Cardiac fibroblast (primary cell): ENCODE data around the gene SLC5A10.
"Not testable (repeated sequence)": the region's sequence is repeated elsewhere in the genome, so short reads cannot be mapped to it uniquely, and the experiment has no call there.

Experiments
- DNase-seq, 2 donors: peaks; one replicate each; pipeline versions ENCODE4 v3.0.0 to v3.0.0-alpha.2; 2010; ENCODE audit warnings: low read depth in 2 of 2
- H3K4me3 ChIP-seq, 2 donors: replicated peaks in 1 of 2; 1 replicate in 1 of 2; 2 replicates in 1 of 2; pipeline ENCODE4 v1.5.1; 2011; ENCODE audit warnings: low read depth in 2 of 2, low read length in 2 of 2, mild to moderate bottlenecking in 2 of 2, moderate library complexity in 1 of 2
- CTCF ChIP-seq: IDR thresholded peaks from one replicate; pipeline ENCODE4 v1.5.1; 2011; ENCODE audit warnings: low read depth, mild to moderate bottlenecking, low read length, inconsistent platforms

The SLC5A10 gene

GRCh38 chr17:19022128-19022527 is 70.2 kb downstream of the SLC5A10 start:
- TF ChIP-seq CTCF = no peak
- H3K4me3 ChIP-seq = no peak overlapping the region
- DNase-seq = no peak

DNA sequence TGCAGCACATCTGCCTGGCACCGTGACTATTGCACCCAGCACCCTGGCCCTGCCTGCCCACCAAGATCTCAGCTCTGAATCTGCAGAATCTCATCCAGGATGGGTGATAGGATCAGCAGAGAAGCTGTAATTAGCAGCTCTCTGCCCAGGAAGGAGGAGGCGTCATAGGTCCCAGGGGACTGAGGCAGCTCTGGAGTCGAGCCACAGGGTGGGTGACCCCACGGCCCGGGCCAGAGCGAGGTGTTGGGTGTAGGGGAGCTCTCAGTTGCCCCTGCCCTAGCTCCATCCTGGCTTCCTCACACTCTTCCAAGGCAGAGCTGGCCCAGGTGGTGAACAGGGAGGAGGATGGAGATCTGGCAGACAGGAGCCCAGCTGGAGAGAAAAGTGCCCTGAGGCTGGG is 70.8 kb downstream of the SLC5A10 start:
- DNase-seq = no peak

GRCh38 chr17:19023209-19023999 is 71.4 kb downstream of the SLC5A10 start:
- no peak overlapping the region for H3K4me3 ChIP-seq
- TF ChIP-seq CTCF = no peak
- DNase-seq = no peak

More for the DNA sequence above, 70.8 kb downstream of the SLC5A10 start:
- H3K4me3 ChIP-seq = no peak overlapping the region
- no peak for TF ChIP-seq CTCF

DNA sequence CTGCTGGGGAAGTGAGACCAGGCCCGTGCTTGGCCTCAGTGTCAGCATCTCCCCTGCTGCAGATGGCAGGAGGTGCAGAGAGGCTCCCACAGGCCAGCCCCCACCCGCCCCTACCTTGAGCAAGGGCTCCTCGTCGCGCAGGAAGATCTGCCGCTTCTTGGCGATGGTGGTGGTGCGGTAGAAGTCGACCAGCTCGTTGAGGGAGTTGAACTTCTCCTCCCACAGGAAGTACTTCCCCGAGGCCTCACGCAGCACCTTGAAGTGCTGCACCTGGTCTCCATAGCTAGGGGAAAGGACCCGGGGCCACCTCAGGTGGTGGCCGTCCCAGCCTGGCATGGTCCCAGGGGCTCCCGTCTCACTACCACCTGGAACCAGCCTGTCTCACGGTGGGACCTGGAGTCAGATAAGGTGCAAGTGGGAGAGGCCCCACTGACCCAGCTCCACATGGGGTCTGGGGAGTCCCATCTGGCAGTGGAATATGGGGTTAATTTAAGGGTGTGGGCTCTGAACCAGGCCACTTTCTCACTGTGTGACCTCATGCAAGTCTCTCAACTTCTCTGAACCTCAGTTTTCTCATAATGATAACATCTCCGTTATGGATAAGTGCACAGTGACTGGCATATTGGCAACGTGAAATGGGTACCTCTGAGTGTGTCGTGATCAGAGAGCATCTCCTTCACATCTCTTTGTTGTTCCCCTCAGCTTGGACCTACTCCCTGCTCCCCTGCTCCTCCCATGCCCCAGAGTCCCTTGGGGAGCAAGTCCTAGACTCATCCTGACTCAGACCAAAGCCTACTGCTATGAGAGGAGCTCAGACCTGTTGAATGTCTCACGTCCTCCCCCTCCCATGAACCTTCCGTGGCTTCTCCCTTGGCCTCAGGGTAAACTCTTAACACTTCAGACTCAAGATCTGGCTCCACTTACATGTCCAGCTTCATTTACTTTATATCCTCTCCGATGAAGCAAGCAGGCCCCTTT is 72.4 kb downstream of the SLC5A10 start:
- no peak overlapping the region for H3K4me3 ChIP-seq
- no peak for TF ChIP-seq CTCF
- peak in 1 of 2 donors; percentile 78 for DNase-seq

- H3K4me3 ChIP-seq, DNase-seq: not testable (repeated sequence)
Measured at GRCh38 chr17:19028671-19029070, 76.7 kb downstream of the SLC5A10 start.

DNA sequence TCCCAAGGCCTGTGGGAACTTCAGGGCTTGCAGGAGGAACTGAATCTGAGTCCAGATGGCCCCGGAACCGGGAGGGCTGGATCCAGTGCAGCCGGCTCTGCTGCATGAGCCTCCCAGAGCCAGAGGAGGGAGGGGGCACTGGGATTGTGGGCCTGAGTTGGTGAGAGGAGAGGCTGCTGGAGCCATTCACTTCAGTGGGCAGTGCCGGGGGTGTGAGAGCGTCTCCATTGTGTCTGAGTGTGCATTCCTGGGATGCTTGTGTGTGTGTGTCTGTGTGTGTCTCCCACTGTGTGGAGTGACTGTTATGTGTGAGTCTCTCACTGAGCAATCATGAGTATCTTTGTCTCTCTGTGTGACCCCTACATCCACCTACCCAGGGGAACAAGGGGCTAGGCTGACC is 77.8 kb downstream of the SLC5A10 start:
- H3K4me3 ChIP-seq, DNase-seq: not testable (repeated sequence)

GRCh38 chr17:19030771-19031449 is 78.9 kb downstream of the SLC5A10 start:
- not testable (repeated sequence) for DNase-seq, H3K4me3 ChIP-seq

DNA sequence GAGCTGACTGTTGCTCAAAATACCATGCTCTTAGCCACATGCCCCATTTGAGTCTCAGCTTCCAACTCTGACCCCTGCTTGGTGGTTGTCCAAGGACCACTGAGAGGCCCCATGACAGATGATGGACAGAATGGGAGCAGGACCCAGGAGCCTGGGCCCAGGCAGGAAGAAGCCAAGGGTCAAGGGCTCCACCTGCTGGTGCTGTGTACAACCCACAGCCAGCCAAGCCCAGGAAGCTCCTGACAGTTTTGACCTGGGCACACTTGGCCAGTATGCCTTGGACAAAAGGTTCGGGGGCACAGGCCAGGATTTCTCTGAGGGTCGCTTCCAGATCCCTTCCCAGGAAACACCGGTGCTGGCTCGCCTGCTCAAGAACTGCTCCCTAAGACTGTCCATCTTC is 79.8 kb downstream of the SLC5A10 start:
- peak; percentile 34 for TF ChIP-seq CTCF
- not testable (repeated sequence) for H3K4me3 ChIP-seq, DNase-seq

GRCh38 chr17:19032377-19032988 is 80.5 kb downstream of the SLC5A10 start:
- not testable (repeated sequence) for DNase-seq, H3K4me3 ChIP-seq

- not testable (repeated sequence) for H3K4me3 ChIP-seq, DNase-seq
Measured at GRCh38 chr17:19036186-19036585, 84.2 kb downstream of the SLC5A10 start.

- DNase-seq = not testable (repeated sequence)
Measured at GRCh38 chr17:19037547-19037946, 85.6 kb downstream of the SLC5A10 start.

More at GRCh38 chr17:19037547-19037946, 85.6 kb downstream of the SLC5A10 start:
- H3K4me3 ChIP-seq = not testable (repeated sequence)
